HCT116 (cell line): ENCODE measurements around the gene VPS26B. TPM values are rescaled to one million over a fixed set of nuclear protein-coding genes. Genes with fewer than 3 reads are reported as not detected.

Experiments used
- ATAC-seq: fragments of 200-7000 bp; cut with Tn5 transposase; 2 replicates; pipeline ENCODE4 v1.9.1; 2020; ENCODE audit warnings: mild to moderate bottlenecking, moderate library complexity
- BruUV-seq: library from RNA; stranded (reverse); fragments of 400-500 nt; replicated peaks from 2 replicates; lab custom pipeline; 2021; lab: Mats Ljungman, UMichigan
- CTCF ChIA-PET: fragments of 300-600 bp; sonication (Branson Sonifier 250); formaldehyde crosslinking; loops from one replicate; lab custom pipeline; 2021; ENCODE audit warnings: antibody characterized with exemption; lab: Charles Lee
- POLR2A ChIA-PET: fragments of 300-600, 350-600 bp; sonication (Branson Sonifier 250); formaldehyde crosslinking; loops from one replicate; lab custom pipeline; 2021; ENCODE audit warnings: antibody characterized with exemption; lab: Charles Lee
- RAD21 ChIA-PET, 2 experiments: fragments of 300-600 bp; sonication (Branson Sonifier 250); formaldehyde crosslinking; loops; one replicate each; lab custom pipeline; 2023; ENCODE audit warnings: low total read pairs in 2 of 2; ENCODE audit not compliant: uncharacterized antibody in 2 of 2, unreplicated experiment in 2 of 2, low non-redundant PET in 1 of 2; lab: Charles Lee
- DNase-seq: peaks from one replicate; pipeline ENCODE4 v3.0.0-alpha.2; 2010; ENCODE audit warnings: low read depth, low spot score
- H2AFZ ChIP-seq: fragments of 200-600 bp; shearing (Covaris generic), sonication (generic); 2 replicates; pipeline ENCODE4 v1.6.1; 2017; ENCODE audit warnings: low read depth, mixed run types, mixed read lengths, antibody characterized with exemption, low read length; ENCODE audit not compliant: poor library complexity, severe bottlenecking
- H3K27ac ChIP-seq: 2 replicates; pipeline ENCODE4 v1.5.1; 2012; ENCODE audit warnings: low read depth, low read length
- H3K27me3 ChIP-seq: fragments of 200-600 bp; sonication (generic); 2 replicates; pipeline ENCODE4 v1.6.1; 2016; ENCODE audit warnings: mixed run types, low read length, mixed read lengths; ENCODE audit not compliant: insufficient read depth
- H3K36me3 ChIP-seq, 2 experiments: fragments of 200-500 bp in 1 of 2; fragments of 200-600 bp in 1 of 2; sonication (Bioruptor generic) in 1 of 2; sonication (generic) in 1 of 2; 2 replicates each; pipeline versions ENCODE4 v1.5.1 to v1.6.1; 2014 to 2016; ENCODE audit warnings: low read length in 2 of 2, inconsistent platforms in 1 of 2, mixed read lengths in 1 of 2, mixed run types in 1 of 2; ENCODE audit not compliant: insufficient read depth in 2 of 2, control insufficient read depth in 1 of 2
- H3K4me1 ChIP-seq, 2 experiments: fragments of 200-600 bp in 1 of 2; sonication (generic) in 1 of 2; 2 replicates each; pipeline versions ENCODE4 v1.5.1 to v1.6.1; 2012 to 2017; ENCODE audit warnings: low read length in 2 of 2, inconsistent platforms in 1 of 2, mild to moderate bottlenecking in 1 of 2, mixed read lengths in 1 of 2, mixed run types in 1 of 2, moderate library complexity in 1 of 2; ENCODE audit not compliant: insufficient read depth in 2 of 2, control insufficient read depth in 1 of 2
- H3K4me2 ChIP-seq: fragments of 200-600 bp; sonication (generic); 2 replicates; pipeline ENCODE4 v1.6.1; 2017; ENCODE audit warnings: mixed run types, low read length, mixed read lengths
- H3K4me3 ChIP-seq, 2 experiments: fragments of 200-600 bp in 1 of 2; sonication (generic) in 1 of 2; replicated peaks in 1 of 2; 2 replicates each; pipeline ENCODE4 v1.5.1; 2011 to 2016; ENCODE audit warnings: low read length in 2 of 2, control low read depth in 1 of 2, low read depth in 1 of 2, mild to moderate bottlenecking in 1 of 2, mixed read lengths in 1 of 2, mixed run types in 1 of 2
- H3K79me2 ChIP-seq: fragments of 200-600 bp; sonication (generic); 2 replicates; pipeline ENCODE4 v1.6.1; 2017; ENCODE audit warnings: mild to moderate bottlenecking, mixed run types, low read length, moderate library complexity, mixed read lengths; ENCODE audit not compliant: insufficient read depth
- H3K9ac ChIP-seq: fragments of 200-600 bp; sonication (generic); 2 replicates; pipeline ENCODE4 v1.6.1; 2016; ENCODE audit warnings: low read length, mixed read lengths
- H3K9me2 ChIP-seq: fragments of 200-600 bp; sonication (generic), shearing (Covaris generic); 2 replicates; pipeline ENCODE4 v1.6.1; 2017; ENCODE audit warnings: mixed run types, mild to moderate bottlenecking, moderate library complexity; ENCODE audit not compliant: insufficient read depth
- H3K9me3 ChIP-seq, 2 experiments: fragments of 200-500 bp in 1 of 2; fragments of 200-600 bp in 1 of 2; sonication (Bioruptor generic) in 1 of 2; sonication (generic) in 1 of 2; 2 replicates each; pipeline ENCODE4 v1.6.1; 2014 to 2017; ENCODE audit warnings: low read length in 2 of 2, mixed read lengths in 2 of 2, inconsistent platforms in 1 of 2, low read depth in 1 of 2, mild to moderate bottlenecking in 1 of 2, mixed run types in 1 of 2, moderate library complexity in 1 of 2; ENCODE audit not compliant: control insufficient read depth in 1 of 2, insufficient read depth in 1 of 2
- H4K20me1 ChIP-seq: fragments of 200-600 bp; sonication (generic), shearing (Covaris generic); 2 replicates; pipeline ENCODE4 v1.6.1; 2017; ENCODE audit warnings: mixed run types, mild to moderate bottlenecking, moderate library complexity; ENCODE audit not compliant: insufficient read depth
- CBX3 ChIP-seq: IDR thresholded peaks from 2 replicates; pipeline ENCODE4 v1.6.1; 2012; ENCODE audit warnings: low read depth
- MAX ChIP-seq: IDR thresholded peaks from 2 replicates; pipeline ENCODE4 v1.6.1; 2012
- RAD21 ChIP-seq: IDR thresholded peaks from 2 replicates; pipeline ENCODE4 v1.6.1; 2012; ENCODE audit warnings: low read depth, mild to moderate bottlenecking
- REST ChIP-seq: IDR thresholded peaks from 2 replicates; pipeline ENCODE4 v1.6.1; 2012; ENCODE audit warnings: low read depth
- SRF ChIP-seq: IDR thresholded peaks from 2 replicates; pipeline ENCODE4 v1.6.1; 2012; ENCODE audit warnings: low read depth
- ZFX ChIP-seq: fragments of 450-650 bp; IDR thresholded peaks from 2 replicates; pipeline ENCODE4 v1.6.1; 2017
- intact Hi-C: fragments of 100-400 bp; cut with micrococcal nuclease; formaldehyde crosslinking; loops from 2 replicates; pipeline ENCODE4 v1.10.0; 2022
- total RNA-seq: library from RNA; stranded (reverse); gene quantifications from one replicate; pipeline ENCODE4 v1.2.1, GENCODE V29; 2021; ENCODE audit not compliant: unreplicated experiment
- TF ChIP-seq, protein P1 (sequence below), 3 experiments: fragments of 200-600 bp in 1 of 3; sonication (generic) in 1 of 3; IDR thresholded peaks in 2 of 3; conservative IDR thresholded peaks in 1 of 3; 2 replicates each; pipeline ENCODE4 v1.5.1; 2012 to 2017; ENCODE audit warnings: low read depth in 2 of 3, low read length in 2 of 3, antibody characterized with exemption in 1 of 3, borderline replicate concordance in 1 of 3, control low read depth in 1 of 3, mild to moderate bottlenecking in 1 of 3, mixed read lengths in 1 of 3, mixed run types in 1 of 3, moderate library complexity in 1 of 3; ENCODE audit not compliant: insufficient read depth in 1 of 3

The VPS26B gene
- total RNA-seq, 1 experiment from 2014 or later, result 26.6 TPM

DNA sequence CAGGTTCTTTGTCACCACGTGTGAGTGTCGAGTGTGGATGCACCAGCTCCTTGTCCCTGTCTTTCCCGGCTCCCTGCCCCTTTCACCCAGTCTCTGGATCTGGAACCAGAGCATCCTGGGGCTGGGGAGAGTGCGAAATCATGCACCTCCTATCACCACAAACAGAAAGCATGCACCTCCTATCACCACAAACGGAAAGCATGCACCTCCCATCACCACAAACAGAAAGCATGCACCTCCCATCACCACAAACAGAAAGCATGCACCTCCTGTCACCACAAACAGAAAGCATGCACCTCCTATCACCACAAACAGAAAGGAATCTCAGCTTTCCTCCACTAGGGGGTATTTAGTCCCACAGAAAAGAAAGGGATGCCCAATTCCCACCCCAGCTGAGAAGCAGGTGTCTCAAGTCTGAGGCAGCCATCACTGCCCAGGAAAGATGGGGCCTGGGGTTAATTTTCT lies 45.8 kb downstream of the VPS26B start:
- POLR2A ChIA-PET, result no interaction called here
- Histone ChIP-seq H3K27ac (no peak overlapping the region), H3K4me3 (no peak overlapping the region), H2AFZ (no peak overlapping the region), H3K9me2 (no peaks in the 10 kb centered on the region), H4K20me1 (no peaks in the 10 kb centered on the region), H3K4me1 (no peaks in the 10 kb centered on the region), H3K4me2 (no peak overlapping the region)
- peak; percentile 89 for ATAC-seq
- RAD21 ChIA-PET, result no interaction called here
- TF ChIP-seq, protein P1, sequence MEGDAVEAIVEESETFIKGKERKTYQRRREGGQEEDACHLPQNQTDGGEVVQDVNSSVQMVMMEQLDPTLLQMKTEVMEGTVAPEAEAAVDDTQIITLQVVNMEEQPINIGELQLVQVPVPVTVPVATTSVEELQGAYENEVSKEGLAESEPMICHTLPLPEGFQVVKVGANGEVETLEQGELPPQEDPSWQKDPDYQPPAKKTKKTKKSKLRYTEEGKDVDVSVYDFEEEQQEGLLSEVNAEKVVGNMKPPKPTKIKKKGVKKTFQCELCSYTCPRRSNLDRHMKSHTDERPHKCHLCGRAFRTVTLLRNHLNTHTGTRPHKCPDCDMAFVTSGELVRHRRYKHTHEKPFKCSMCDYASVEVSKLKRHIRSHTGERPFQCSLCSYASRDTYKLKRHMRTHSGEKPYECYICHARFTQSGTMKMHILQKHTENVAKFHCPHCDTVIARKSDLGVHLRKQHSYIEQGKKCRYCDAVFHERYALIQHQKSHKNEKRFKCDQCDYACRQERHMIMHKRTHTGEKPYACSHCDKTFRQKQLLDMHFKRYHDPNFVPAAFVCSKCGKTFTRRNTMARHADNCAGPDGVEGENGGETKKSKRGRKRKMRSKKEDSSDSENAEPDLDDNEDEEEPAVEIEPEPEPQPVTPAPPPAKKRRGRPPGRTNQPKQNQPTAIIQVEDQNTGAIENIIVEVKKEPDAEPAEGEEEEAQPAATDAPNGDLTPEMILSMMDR (IDR thresholded peaks at IDR 0.05 in 2 of 3, conservative IDR thresholded peaks at IDR 0.05 in 1 of 3; ENCODE audit: borderline replicate concordance in 1 of 3, insufficient read depth in 1 of 3, low read depth in 2 of 3, low read length in 2 of 3), result peak; percentile 28 to 45 (median 40); a peak in 5 of 6 replicates
- no peak for TF ChIP-seq CBX3
- peak; percentile 53 for TF ChIP-seq RAD21
- TF ChIP-seq SRF, result no peak
- TF ChIP-seq, all 23 proteins: peak for 2
- CTCF ChIA-PET, result interaction anchor here (0.7 kb wide), 1 partner anchor 456 kb away, joined by 3 read pairs; no protein-coding TSS in a partner anchor
- DNase-seq, result peak; percentile 22
- no peaks in the 10 kb centered on the region for H3K36me3 ChIP-seq
- no peak overlapping the region for H3K9ac ChIP-seq
- H3K79me2 ChIP-seq, result no peaks in the 10 kb centered on the region
- intact Hi-C loops, result no loop called here
- no TSS peak for BruUV-seq
- no peaks in the 10 kb centered on the region for H3K27me3 ChIP-seq
- no peaks in the 10 kb centered on the region for H3K9me3 ChIP-seq

GRCh38 chr11:134271978-134272377 lies 47.5 kb downstream of the VPS26B start:
- no peak overlapping the region for H3K27ac ChIP-seq
- POLR2A ChIA-PET, result no interaction called here
- no peak overlapping the region for H3K4me3 ChIP-seq
- H3K9me3 ChIP-seq, result no peaks in the 10 kb centered on the region
- no TSS peak for BruUV-seq
- no peaks in the 10 kb centered on the region for H3K27me3 ChIP-seq
- H3K36me3 ChIP-seq, result no peaks in the 10 kb centered on the region
- intact Hi-C loops, result no loop called here
- H4K20me1 ChIP-seq, result no peaks in the 10 kb centered on the region
- H3K9me2 ChIP-seq, result no peaks in the 10 kb centered on the region
- DNase-seq (no peak), ATAC-seq (no peak)
- no peaks in the 10 kb centered on the region for H3K4me1 ChIP-seq
- TF ChIP-seq REST, result no peak
- TF ChIP-seq MAX, result no peak
- no peak for TF ChIP-seq ZFX
- TF ChIP-seq, protein P1 (IDR thresholded peaks at IDR 0.05 in 2 of 3, conservative IDR thresholded peaks at IDR 0.05 in 1 of 3; ENCODE audit: borderline replicate concordance in 1 of 3, insufficient read depth in 1 of 3, low read depth in 2 of 3, low read length in 2 of 3), result no peak
- H3K4me2 ChIP-seq, result no peak overlapping the region
- H3K9ac ChIP-seq, result no peak overlapping the region
- CTCF ChIA-PET, result no interaction called here
- no peaks in the 10 kb centered on the region for H3K79me2 ChIP-seq
- H2AFZ ChIP-seq, result no peak overlapping the region
- RAD21 ChIA-PET, result no interaction called here
